ENCODE measurements around the gene PHLPP1.

The PHLPP1 gene

DNA sequence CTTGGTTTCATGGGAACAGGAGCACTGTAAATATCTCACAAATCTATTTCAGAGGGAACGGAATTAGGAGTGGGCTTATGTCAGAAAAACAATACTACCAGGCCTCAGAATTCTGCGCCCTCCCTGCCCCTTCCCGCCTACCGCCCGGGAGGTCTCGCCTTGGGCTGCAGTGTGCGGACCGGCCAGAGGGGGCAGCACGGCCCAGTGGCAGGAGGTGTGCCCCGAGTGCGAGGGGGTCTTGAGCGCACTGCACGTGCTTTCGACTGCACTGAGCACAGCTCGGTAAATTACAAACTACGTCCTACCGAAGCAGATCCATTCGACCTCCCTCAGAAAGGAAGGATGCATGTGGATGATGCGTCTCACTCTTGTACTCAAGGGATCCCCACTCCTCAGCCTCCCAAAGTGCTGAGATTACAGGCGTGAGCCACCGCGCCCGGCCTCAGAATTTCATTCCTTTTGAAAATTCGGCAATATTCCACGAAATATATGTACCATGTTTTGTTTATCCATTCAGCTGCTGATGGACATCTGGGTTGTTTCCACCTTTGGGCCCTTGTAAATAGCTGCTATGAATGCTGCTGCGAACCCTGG, 307.2 kb downstream of the PHLPP1 start:
- DNase-seq (ENCODE audit: low read depth): peak; percentile 21
- H3K4me3 ChIP-seq (ENCODE audit: low read depth, low read length): no peak overlapping the region
- TF ChIP-seq, protein P1, sequence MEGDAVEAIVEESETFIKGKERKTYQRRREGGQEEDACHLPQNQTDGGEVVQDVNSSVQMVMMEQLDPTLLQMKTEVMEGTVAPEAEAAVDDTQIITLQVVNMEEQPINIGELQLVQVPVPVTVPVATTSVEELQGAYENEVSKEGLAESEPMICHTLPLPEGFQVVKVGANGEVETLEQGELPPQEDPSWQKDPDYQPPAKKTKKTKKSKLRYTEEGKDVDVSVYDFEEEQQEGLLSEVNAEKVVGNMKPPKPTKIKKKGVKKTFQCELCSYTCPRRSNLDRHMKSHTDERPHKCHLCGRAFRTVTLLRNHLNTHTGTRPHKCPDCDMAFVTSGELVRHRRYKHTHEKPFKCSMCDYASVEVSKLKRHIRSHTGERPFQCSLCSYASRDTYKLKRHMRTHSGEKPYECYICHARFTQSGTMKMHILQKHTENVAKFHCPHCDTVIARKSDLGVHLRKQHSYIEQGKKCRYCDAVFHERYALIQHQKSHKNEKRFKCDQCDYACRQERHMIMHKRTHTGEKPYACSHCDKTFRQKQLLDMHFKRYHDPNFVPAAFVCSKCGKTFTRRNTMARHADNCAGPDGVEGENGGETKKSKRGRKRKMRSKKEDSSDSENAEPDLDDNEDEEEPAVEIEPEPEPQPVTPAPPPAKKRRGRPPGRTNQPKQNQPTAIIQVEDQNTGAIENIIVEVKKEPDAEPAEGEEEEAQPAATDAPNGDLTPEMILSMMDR (IDR thresholded peaks at IDR 0.05; ENCODE audit: low read depth, low read length): peak; percentile 34
- TF ChIP-seq POLR2A (IDR thresholded peaks at IDR 0.05; ENCODE audit: extremely low read depth, insufficient read length): no peak

DNA sequence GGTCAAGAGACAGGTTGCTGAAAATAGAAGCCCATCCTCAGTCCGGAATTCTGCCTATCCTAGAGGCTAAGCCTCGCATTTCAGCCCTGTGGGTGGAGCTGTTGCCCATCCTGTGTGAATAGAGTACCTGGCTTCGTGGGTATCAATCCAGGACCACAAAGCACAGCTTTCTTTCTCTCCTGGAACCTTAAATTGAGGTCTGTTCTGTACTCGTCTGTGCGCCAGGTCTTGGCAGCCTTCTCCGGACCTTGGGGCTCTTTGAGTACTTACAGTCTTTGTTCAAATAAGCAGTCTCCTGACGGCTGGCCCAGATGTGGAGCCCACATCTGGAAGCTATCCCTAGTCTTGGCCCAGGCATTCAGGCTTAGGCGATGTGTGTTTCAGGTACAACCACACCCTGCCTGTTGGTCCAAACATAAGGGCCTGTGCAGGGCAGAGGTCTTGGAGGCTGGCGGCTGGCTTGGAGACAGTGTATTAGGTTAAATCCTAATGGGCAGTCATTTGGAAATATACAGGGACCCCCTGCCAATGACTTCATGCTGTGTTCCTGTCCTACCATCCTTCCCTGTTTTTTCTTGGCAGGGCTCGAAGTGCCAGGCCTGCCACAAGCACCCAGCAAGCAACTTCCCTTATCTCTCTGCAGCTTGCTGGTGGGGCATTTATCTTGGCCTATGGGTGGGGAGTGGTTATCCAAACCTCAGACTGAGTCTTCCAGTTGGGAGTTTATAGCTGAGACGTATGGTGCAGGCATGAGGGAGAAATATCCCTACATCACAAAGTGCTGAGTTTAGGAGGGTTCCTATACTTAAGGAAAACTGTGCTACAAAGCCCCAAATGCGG, 310.1 kb downstream of the PHLPP1 start:
- H3K4me3 ChIP-seq (ENCODE audit: low read depth, low read length): no peak overlapping the region
- peak; percentile 40 for DNase-seq (ENCODE audit: low read depth)
- TF ChIP-seq, protein P1 (IDR thresholded peaks at IDR 0.05; ENCODE audit: low read depth, low read length): peak; percentile 10
- TF ChIP-seq, protein P2, sequence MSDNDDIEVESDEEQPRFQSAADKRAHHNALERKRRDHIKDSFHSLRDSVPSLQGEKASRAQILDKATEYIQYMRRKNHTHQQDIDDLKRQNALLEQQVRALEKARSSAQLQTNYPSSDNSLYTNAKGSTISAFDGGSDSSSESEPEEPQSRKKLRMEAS (IDR thresholded peaks at IDR 0.05; ENCODE audit: low read depth, low read length): no peak

DNA sequence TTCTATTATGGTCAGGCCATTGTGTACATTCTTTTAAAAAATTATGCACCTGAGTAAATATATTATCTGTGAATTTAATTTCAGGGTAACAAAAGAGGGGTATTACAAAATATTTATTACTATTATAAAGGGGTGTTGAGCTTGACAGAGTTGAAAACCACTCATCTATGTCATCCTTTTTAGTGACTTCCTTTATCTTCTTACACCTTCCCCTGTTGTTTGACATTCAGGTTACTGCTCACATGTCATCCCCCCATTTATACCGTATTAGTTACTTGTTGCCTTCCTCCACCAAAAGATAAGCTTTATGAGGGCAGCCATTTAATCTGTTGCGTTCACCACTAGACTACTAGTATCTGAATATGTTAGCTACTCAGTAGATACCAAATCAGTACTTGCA, 313.0 kb downstream of the PHLPP1 start:
- TF ChIP-seq, protein P1 (IDR thresholded peaks at IDR 0.05; ENCODE audit: low read depth, low read length): no peak
- no peak for TF ChIP-seq POLR2A (IDR thresholded peaks at IDR 0.05; ENCODE audit: extremely low read depth, insufficient read length)
- TF ChIP-seq, protein P2 (IDR thresholded peaks at IDR 0.05; ENCODE audit: low read depth, low read length): no peak
- TF ChIP-seq MYC (IDR thresholded peaks at IDR 0.05; ENCODE audit: low read depth, low read length): no peak
- no peak for DNase-seq (ENCODE audit: low read depth)
- no peak overlapping the region for H3K4me3 ChIP-seq (ENCODE audit: low read depth, low read length)

All from NB4 (cell line).